Upper lobe of left lung (tissue), 4 donors: ENCODE data around the gene TNKS1BP1.

ENCODE experiments used
- CTCF ChIP-seq, 6 experiments: fragments of 450-650 bp in 4 of 6; fragments of 200-600 bp in 2 of 6; sonication (generic) in 2 of 6; IDR thresholded peaks; one replicate each; pipeline ENCODE4 v1.5.1; 2016 to 2019; ENCODE audit warnings: antibody characterized with exemption in 6 of 6
- EP300 ChIP-seq, 4 donors: sonication (generic); formaldehyde crosslinking; IDR thresholded peaks; one replicate each; pipeline ENCODE4 v1.5.1; 2017; ENCODE audit warnings: antibody characterized with exemption in 4 of 4, control low read depth in 2 of 4
- POLR2A ChIP-seq, 4 donors: fragments of 450-650 bp; IDR thresholded peaks; one replicate each; pipeline ENCODE4 v1.5.1; 2016 to 2017; ENCODE audit warnings: antibody characterized with exemption in 4 of 4, mild to moderate bottlenecking in 2 of 4

DNA sequence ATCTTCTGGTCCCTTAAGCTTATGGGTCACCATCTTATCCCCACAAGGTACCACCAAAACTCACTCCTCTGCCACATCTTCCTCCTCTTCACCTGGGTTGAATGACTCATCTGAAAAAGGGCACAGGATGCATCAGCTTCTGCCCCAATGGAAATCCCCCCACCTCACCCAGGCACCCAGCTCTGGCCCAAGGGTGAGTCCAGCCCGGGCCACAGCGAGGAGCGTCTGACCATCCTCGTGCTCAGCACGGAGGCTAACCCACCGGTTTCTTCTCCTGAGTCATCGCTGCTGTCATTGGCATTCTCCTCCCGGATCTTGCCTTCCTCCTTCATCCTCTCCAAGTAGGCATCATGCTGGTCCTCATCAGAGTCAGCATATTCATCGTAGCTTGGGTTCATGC, 5.3 kb upstream of the TNKS1BP1 start:
- TF ChIP-seq CTCF (IDR thresholded peaks at IDR 0.05) (no peak), POLR2A (IDR thresholded peaks at IDR 0.05) (no peak), EP300 (IDR thresholded peaks at IDR 0.05) (no peak)
